GM18909 (cell line): ENCODE results near the gene SIPA1L2.

ENCODE experiments used
- ATAC-seq: cut with Tn5 transposase; IDR thresholded peaks from one replicate; pipeline ENCODE4 v1.9.1; 2021; ENCODE audit warnings: mild to moderate bottlenecking; ENCODE audit not compliant: unreplicated experiment, poor library complexity

SIPA1L2 gene, protein sequence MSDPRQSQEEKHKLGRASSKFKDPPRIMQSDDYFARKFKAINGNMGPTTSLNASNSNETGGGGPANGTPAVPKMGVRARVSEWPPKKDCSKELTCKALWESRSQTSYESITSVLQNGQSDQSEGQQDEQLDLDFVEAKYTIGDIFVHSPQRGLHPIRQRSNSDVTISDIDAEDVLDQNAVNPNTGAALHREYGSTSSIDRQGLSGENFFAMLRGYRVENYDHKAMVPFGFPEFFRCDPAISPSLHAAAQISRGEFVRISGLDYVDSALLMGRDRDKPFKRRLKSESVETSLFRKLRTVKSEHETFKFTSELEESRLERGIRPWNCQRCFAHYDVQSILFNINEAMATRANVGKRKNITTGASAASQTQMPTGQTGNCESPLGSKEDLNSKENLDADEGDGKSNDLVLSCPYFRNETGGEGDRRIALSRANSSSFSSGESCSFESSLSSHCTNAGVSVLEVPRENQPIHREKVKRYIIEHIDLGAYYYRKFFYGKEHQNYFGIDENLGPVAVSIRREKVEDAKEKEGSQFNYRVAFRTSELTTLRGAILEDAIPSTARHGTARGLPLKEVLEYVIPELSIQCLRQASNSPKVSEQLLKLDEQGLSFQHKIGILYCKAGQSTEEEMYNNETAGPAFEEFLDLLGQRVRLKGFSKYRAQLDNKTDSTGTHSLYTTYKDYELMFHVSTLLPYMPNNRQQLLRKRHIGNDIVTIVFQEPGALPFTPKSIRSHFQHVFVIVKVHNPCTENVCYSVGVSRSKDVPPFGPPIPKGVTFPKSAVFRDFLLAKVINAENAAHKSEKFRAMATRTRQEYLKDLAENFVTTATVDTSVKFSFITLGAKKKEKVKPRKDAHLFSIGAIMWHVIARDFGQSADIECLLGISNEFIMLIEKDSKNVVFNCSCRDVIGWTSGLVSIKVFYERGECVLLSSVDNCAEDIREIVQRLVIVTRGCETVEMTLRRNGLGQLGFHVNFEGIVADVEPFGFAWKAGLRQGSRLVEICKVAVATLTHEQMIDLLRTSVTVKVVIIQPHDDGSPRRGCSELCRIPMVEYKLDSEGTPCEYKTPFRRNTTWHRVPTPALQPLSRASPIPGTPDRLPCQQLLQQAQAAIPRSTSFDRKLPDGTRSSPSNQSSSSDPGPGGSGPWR (N-terminal part only)

GRCh38 chr1:232630047-232630893 lies at the start of gene SIPA1L2:
Gene SIPA1L2, minus strand, starts transcription at chr1:232630133. Its CDS starts 114,794 bp downstream, at chr1:232515339.
- ATAC-seq: peak; percentile 97

GRCh38 chr1:232678185-232678886 lies 48.4 kb upstream of the SIPA1L2 start:
- no peak for ATAC-seq

- ATAC-seq: no peak
These were observed 46.4 kb upstream of the SIPA1L2 start for GRCh38 chr1:232676307-232676706.

DNA sequence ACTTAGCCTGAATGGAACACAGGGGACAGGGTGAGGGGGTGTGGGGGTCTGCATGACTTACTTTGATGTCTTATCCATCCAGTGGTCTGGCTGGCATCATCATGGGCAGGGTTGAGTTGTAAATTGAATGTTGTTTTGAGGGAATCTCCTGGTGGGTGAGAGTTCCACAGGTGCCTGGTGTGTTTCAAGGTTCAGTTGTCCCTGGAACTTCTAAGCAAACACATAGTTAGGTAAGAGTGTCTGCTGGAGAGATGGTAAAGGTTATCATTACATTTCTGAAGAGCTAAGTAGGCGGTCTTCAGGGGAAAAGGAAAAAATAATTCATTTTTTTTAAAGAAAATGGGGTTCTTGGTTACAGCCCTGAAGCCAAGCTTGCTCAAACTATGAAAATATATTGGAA lies 46.0 kb upstream of the SIPA1L2 start:
- no peak for ATAC-seq

DNA sequence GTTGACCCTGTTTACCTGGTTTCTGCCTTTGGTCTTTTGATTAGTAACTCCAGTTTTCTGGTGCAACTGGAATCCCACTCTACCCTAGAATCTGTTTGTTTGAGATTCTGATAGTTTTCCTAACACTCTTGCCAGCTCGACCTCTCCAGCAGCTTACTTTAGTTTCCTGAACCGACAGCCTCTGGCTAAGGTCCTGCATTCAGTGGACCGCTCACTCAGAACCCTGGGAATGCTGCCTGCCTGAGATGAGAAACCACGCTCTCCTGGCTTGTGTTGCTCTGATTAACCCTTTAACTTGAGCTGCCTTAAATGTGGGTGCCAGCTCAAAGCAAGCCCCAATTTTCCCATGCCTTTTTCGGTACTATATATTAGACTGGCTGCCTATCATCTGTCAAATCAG lies 45.3 kb upstream of the SIPA1L2 start:
- no peak for ATAC-seq

GRCh38 chr1:232673256-232673655 lies 43.3 kb upstream of the SIPA1L2 start:
- no peak for ATAC-seq

GRCh38 chr1:232669981-232670747 lies 40.2 kb upstream of the SIPA1L2 start:
- no peak for ATAC-seq

DNA sequence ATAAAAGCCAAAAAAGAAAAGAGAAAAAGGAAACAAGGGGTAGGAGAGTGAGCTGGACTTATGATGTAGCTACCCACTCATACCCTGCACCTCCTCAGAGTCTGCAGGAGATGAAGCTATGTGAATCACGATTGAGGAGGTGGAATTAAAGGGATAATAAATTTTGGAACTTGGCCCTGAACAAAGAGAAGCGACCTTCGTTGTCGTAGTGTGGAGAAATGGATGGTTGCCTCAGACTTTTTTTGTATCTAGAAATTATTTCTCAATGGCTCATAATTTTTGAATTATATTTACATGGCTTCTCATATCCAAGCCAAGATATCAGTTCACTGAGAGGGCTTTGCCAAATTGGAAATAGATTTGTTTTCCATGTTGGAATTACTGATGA lies 37.8 kb upstream of the SIPA1L2 start:
- ATAC-seq: no peak

DNA sequence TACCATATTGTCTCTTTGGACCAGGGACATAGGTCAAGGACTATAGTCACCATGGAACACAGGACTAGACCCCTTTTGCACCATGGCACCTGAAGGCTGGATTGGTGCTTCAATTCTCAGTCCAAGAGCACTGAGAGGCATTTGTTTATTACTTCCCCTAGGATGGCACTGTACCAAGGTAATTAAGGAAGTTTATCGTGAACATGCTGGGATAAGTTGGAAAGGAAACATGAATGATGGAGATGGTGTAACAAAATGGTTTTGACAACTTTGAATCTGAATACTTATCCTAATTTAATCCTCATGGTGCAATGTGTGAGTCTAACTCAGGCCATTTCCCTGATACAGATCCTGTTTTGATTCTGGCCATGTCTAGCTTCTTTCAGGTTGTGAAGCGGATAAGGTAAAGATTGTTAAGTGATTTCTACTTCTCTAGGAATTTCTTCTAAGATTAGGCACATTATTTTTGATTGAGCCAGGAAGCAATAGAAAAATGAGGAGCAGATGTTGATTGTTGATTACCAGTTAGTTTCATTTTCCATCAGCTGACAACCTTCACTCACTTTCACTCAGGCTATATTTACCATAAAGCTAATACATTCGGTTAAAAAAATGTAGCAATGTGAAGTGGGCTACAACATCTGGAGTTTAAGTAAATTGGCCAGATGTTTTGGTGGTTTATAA lies 37.3 kb upstream of the SIPA1L2 start:
- no peak for ATAC-seq

DNA sequence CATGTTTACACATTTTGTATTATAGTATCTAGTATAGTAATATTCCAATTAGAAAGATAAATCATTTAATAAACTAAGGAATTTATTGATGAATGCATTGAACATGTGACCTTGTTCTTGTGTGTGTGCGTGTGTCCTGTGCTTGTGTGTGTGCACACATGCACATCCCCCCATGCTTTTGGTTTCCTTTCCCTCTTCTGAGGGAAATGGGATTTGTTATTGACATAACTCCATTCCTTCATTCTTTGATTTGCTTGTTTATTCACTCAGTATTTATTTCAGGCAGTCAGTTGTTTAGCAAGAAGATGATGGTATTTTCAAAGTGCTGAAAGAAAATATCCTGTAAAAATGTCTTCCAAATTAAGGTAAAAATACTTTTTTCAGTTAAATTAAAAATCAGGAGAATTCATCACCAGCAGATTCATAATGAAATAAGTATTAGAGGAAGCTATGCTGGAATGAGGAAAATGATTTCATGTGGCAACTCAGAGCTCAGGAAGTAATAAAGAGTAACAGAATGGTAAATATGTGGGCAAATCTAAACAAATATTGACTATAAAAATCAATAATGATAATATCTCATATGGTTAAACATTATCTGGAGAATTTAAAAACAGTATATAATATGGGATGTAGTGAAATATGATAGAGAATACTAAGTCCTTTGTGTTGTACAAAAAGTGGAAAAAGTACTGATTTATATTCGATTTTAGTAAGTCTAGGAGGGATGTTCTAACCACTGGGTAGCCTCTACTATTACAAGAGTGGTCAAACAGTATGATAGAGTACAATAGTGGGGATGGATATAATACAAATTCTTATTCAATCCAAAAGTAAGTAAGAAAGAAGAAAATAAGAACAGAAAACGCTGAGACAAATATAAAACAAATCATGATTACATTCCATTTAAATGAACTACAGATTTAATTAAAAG lies 35.2 kb upstream of the SIPA1L2 start:
- ATAC-seq: no peak

- ATAC-seq: no peak
These were observed 33.0 kb upstream of the SIPA1L2 start for GRCh38 chr1:232662910-232663309.

DNA sequence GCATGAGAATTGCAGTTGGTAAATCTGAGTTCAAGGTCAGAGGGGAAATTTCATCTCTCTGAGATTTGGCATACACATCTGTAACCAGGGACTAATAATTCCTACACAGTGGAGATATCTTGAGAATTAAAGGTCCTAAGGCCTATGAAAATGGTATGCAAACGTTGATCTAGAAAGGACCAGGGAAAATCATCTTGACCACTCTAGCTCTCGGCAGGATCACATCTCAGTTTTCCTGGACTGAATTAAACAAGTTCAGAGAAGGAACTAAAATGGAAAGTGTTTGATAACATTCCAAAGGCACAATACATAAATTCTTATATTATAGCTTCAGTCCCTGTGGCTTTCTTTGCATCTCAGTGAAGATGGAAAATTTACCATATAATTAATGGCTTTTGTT lies 28.5 kb upstream of the SIPA1L2 start:
- no peak for ATAC-seq

- ATAC-seq: no peak
These were observed 27.6 kb upstream of the SIPA1L2 start for GRCh38 chr1:232657426-232658005.

DNA sequence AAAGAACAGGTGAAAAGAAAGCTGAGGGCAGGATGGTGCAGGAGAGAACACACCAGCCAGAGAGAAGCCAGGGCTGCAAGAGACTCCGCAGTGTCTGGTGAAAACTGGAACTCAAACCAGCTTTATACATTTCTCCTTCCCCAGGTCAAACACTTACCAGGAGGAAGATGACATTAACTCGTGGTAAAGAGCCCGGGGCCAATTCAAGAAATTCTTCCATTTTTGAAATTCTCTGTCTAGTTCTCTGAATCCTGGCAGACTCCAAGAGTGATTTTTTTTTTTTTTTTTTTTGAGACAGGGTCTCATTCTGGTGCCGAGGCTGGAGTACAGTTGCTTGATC lies 25.8 kb upstream of the SIPA1L2 start:
- ATAC-seq: no peak

GRCh38 chr1:232655028-232655745 lies 25.3 kb upstream of the SIPA1L2 start:
- peak; percentile 92 for ATAC-seq

- ATAC-seq: no peak
These were observed 23.9 kb upstream of the SIPA1L2 start for GRCh38 chr1:232653789-232654188.
